ENCODE measurements around the gene PPARG.
"Not testable (repeated sequence)": the region's sequence is repeated elsewhere in the genome, so short reads cannot be mapped to it uniquely, and the experiment has no call there.

PPARG gene

GRCh38 chr3:12456441-12456840 lies 167.6 kb downstream of the PPARG start:
- no peak for TF ChIP-seq CTCF (IDR thresholded peaks at IDR 0.05; ENCODE audit: low read depth, low read length, missing control alignments)
- no peak for DNase-seq (ENCODE audit: low read depth)

GRCh38 chr3:12457380-12457779 lies 168.5 kb downstream of the PPARG start:
- not testable (repeated sequence) for DNase-seq (ENCODE audit: low read depth); H3K4me3 ChIP-seq (ENCODE audit: low read depth, low read length)

More at GRCh38 chr3:12456441-12456840, 167.6 kb downstream of the PPARG start:
- H3K4me3 ChIP-seq (ENCODE audit: low read depth, low read length) = no peak overlapping the region

GRCh38 chr3:12458901-12459300 lies 170.0 kb downstream of the PPARG start:
- DNase-seq (ENCODE audit: low read depth) = no peak
- H3K4me3 ChIP-seq (ENCODE audit: low read depth, low read length) = no peak overlapping the region
- TF ChIP-seq CTCF (IDR thresholded peaks at IDR 0.05; ENCODE audit: low read depth, low read length, missing control alignments) = peak; percentile 16

GRCh38 chr3:12460127-12460526 lies 171.3 kb downstream of the PPARG start:
- H3K4me3 ChIP-seq (ENCODE audit: low read depth, low read length) = no peak overlapping the region
- no peak for DNase-seq (ENCODE audit: low read depth)
- TF ChIP-seq CTCF (IDR thresholded peaks at IDR 0.05; ENCODE audit: low read depth, low read length, missing control alignments) = no peak

GRCh38 chr3:12461097-12461649 lies 172.3 kb downstream of the PPARG start:
- no peak for DNase-seq (ENCODE audit: low read depth)
- no peak overlapping the region for H3K4me3 ChIP-seq (ENCODE audit: low read depth, low read length)
- no peak for TF ChIP-seq CTCF (IDR thresholded peaks at IDR 0.05; ENCODE audit: low read depth, low read length, missing control alignments)

GRCh38 chr3:12462159-12462947 lies 173.5 kb downstream of the PPARG start:
- TF ChIP-seq CTCF (IDR thresholded peaks at IDR 0.05; ENCODE audit: low read depth, low read length, missing control alignments) = no peak
- DNase-seq (ENCODE audit: low read depth) = no peak

GRCh38 chr3:12463686-12464085 lies 174.8 kb downstream of the PPARG start:
- no peak overlapping the region for H3K4me3 ChIP-seq (ENCODE audit: low read depth, low read length)
- TF ChIP-seq CTCF (IDR thresholded peaks at IDR 0.05; ENCODE audit: low read depth, low read length, missing control alignments) = no peak
- DNase-seq (ENCODE audit: low read depth) = no peak

More at GRCh38 chr3:12462159-12462947, 173.5 kb downstream of the PPARG start:
- H3K4me3 ChIP-seq (ENCODE audit: low read depth, low read length) = no peak overlapping the region

Data from GM12864 (cell line).